ENCODE results near the gene PIP5K1B.

DNA sequence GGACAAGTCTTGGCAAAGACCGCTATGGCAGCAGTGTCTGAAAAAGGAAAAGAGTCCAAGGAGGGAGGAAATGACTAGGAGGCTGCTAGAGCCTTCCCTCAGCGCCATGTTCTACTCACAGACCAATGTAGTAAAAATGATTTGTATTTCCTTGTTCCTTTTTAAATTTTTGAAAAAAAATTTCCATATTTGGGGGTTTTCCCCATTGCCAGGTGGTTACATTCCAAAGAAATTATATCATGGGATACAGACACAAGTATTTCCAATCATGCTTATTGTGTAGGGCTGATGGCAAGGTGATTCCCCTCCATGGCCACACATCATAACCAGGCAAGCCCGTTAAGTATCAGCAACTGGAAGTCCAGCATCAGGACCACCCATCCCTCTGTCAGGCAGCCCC, 138.2 kb downstream of the PIP5K1B start:
- TF ChIP-seq CTCF (IDR thresholded peaks at IDR 0.05; ENCODE audit: poor library complexity) (no peak), EZH2 (IDR thresholded peaks at IDR 0.05; ENCODE audit: borderline replicate concordance) (no peak), EZH2phosphoT487 (IDR thresholded peaks at IDR 0.05; ENCODE audit: low read depth, severe bottlenecking, unreplicated experiment) (no peak)

Data from hepatocyte (in vitro differentiated cells).